ENCODE measurements around the gene FARS2. TPM values are rescaled to one million over a fixed set of nuclear protein-coding genes. Genes with fewer than 3 reads are reported as not detected.

Gene FARS2
- total and polyA plus RNA-seq, 10 donors, result 9.0 to 27.4 (median 19.8) TPM

GRCh38 chr6:5772408-5773120 is 511.3 kb downstream of the FARS2 start:
- H3K27ac ChIP-seq, result no peak overlapping the region
- no peaks in the 10 kb centered on the region for H3K27me3 ChIP-seq (replicated peaks in 1 of 7)
- H3K4me3 ChIP-seq, result no peak overlapping the region
- TF ChIP-seq POLR2AphosphoS5 (IDR thresholded peaks at IDR 0.05) (no peak), POLR2A (IDR thresholded peaks at IDR 0.05) (no peak)
- TF ChIP-seq, protein P1, sequence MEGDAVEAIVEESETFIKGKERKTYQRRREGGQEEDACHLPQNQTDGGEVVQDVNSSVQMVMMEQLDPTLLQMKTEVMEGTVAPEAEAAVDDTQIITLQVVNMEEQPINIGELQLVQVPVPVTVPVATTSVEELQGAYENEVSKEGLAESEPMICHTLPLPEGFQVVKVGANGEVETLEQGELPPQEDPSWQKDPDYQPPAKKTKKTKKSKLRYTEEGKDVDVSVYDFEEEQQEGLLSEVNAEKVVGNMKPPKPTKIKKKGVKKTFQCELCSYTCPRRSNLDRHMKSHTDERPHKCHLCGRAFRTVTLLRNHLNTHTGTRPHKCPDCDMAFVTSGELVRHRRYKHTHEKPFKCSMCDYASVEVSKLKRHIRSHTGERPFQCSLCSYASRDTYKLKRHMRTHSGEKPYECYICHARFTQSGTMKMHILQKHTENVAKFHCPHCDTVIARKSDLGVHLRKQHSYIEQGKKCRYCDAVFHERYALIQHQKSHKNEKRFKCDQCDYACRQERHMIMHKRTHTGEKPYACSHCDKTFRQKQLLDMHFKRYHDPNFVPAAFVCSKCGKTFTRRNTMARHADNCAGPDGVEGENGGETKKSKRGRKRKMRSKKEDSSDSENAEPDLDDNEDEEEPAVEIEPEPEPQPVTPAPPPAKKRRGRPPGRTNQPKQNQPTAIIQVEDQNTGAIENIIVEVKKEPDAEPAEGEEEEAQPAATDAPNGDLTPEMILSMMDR (IDR thresholded peaks at IDR 0.05 in 8 of 11, conservative IDR thresholded peaks at IDR 0.05 in 3 of 11), result no peak
- peaks cover 0 to 54% (median 3%) of the 10 kb centered on the region in 6 donors for H3K36me3 ChIP-seq
- peaks cover 0 to 10% (median 0%) of the 10 kb centered on the region in 6 donors for H3K4me1 ChIP-seq
- DNase-seq, result no peak
- H3K9me3 ChIP-seq, result peaks cover 0 to 12% (median 2%) of the 10 kb centered on the region in 8 donors
- intact Hi-C loops (cut with DNase I; ENCODE audit: low total_unique reads), result no loop called here
- 89 to 97% (median 95%) methylated on average over 10 to 11 of the region's 11 CpGs for WGBS, 5 donors

DNA sequence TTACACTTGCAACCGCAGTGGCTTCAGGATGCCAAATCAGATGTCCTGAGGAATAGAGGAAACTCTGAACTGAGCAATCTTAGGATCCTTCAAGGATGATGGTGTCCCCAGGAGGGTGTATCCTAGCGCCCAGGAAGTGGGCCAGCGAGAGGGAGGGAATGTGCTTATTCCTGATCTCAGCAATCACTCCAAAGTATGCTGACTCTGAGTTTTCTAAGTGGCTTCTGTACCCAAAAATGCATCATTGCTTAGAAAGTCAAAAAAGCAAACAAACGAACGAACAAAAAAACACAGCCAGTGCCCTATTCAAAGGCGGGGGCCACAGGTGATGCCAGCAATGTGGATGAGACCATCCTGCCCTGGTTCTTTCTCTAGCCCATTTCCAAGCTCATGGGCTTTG is 514.8 kb downstream of the FARS2 start:
- peaks cover 0 to 48% (median 2%) of the 10 kb centered on the region in 6 donors for H3K36me3 ChIP-seq
- no peaks in the 10 kb centered on the region for H3K27me3 ChIP-seq (replicated peaks in 1 of 7)
- intact Hi-C loops (cut with DNase I; ENCODE audit: low total_unique reads), result no loop called here
- H3K9me3 ChIP-seq, result no peaks in the 10 kb centered on the region
- H3K4me3 ChIP-seq, result no peak overlapping the region
- no peak overlapping the region for H3K27ac ChIP-seq
- TF ChIP-seq, protein P1 (IDR thresholded peaks at IDR 0.05 in 8 of 11, conservative IDR thresholded peaks at IDR 0.05 in 3 of 11), result no peak
- TF ChIP-seq POLR2AphosphoS5 (IDR thresholded peaks at IDR 0.05) (no peak), POLR2A (IDR thresholded peaks at IDR 0.05) (no peak)
- DNase-seq, result no peak
- 95 to 99% (median 97%) methylated on average over 6 of the region's 6 CpGs for WGBS, 5 donors
- peaks cover 0 to 20% (median 0%) of the 10 kb centered on the region in 6 donors for H3K4me1 ChIP-seq

DNA sequence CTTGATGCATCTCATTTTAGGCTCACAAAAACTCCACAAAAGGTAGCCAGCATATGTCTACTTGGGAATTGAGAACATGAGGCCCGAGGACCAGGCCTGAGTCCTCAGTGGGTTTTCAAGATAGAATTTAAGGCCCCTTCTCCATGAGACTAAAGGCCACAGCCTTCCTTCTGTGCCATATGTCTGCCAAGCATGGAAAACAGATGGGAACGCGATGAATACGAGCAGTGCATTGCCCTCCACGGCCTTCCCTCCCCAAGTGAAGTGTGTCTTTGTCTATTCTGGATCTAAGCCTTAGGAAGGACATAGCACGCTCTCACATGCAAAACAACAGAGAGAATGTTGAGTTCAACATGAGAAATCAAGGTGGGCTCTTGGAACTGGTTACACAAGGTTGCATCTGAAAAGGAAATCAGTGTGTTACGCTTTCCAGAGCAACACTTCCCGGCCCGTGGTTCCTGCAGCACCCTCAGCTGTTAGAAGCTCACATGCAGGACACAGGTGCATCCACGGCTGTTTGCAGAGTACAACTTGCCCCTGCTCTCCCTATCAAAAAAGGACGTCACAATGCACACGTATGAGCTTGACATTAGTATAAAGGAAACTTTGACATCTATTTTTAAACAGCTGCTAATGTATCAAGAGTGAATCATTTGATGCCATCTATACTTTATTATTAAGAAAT is 515.5 kb downstream of the FARS2 start:
- no peak for DNase-seq
- Histone ChIP-seq H3K27ac (no peak overlapping the region), H3K4me1 (peaks cover 0 to 20% (median 0%) of the 10 kb centered on the region in 6 donors), H3K36me3 (peaks cover 0 to 41% (median 0%) of the 10 kb centered on the region in 6 donors), H3K27me3 (replicated peaks in 1 of 7) (no peaks in the 10 kb centered on the region), H3K9me3 (no peaks in the 10 kb centered on the region), H3K4me3 (no peak overlapping the region)
- intact Hi-C loops (cut with DNase I; ENCODE audit: low total_unique reads), result no loop called here
- WGBS, 5 donors, result 60 to 83% (median 78%) methylated on average over 12 of the region's 12 CpGs
- TF ChIP-seq, protein P1 (IDR thresholded peaks at IDR 0.05 in 8 of 11, conservative IDR thresholded peaks at IDR 0.05 in 3 of 11), result no peak
- TF ChIP-seq POLR2A (IDR thresholded peaks at IDR 0.05) (no peak), POLR2AphosphoS5 (IDR thresholded peaks at IDR 0.05) (no peak)

DNA sequence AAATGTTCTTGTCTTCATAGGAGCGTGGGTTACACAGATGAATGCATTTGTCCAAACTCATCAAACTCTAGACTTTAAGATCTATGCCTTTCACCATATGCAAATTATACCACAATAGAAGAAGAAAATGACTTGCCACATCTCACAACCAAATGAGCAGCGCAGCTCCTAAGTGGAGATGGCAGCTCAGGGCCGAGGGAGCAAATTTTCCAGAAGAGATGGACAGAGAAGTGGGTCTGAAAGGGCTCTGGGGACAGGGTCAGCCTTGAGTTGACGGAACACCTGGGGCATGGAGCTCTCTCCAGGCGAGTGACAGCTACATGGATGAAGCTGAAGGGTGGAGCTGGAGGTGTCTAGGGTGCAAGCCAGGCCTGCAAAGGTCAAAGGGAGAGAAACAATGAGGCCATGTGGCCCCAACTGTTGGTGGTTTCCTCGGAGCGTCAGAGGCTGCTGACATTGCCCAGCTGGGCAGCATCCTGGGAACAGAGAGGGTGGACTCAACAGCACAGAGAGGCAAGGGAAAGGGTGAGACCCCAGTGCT is 517.1 kb downstream of the FARS2 start:
- peaks cover 0 to 31% (median 0%) of the 10 kb centered on the region in 6 donors for H3K4me1 ChIP-seq
- peaks cover 0 to 25% (median 0%) of the 10 kb centered on the region in 6 donors for H3K36me3 ChIP-seq
- TF ChIP-seq, protein P1 (IDR thresholded peaks at IDR 0.05 in 8 of 11, conservative IDR thresholded peaks at IDR 0.05 in 3 of 11), result no peak
- TF ChIP-seq POLR2A (IDR thresholded peaks at IDR 0.05) (no peak), POLR2AphosphoS5 (IDR thresholded peaks at IDR 0.05) (no peak)
- intact Hi-C loops (cut with DNase I; ENCODE audit: low total_unique reads), result no loop called here
- 58 to 80% (median 74%) methylated on average over 7 of the region's 7 CpGs for WGBS, 5 donors
- DNase-seq, result no peak
- H3K4me3 ChIP-seq, result no peak overlapping the region
- no peaks in the 10 kb centered on the region for H3K27me3 ChIP-seq (replicated peaks in 1 of 7)
- no peaks in the 10 kb centered on the region for H3K9me3 ChIP-seq
- no peak overlapping the region for H3K27ac ChIP-seq

All from spleen (tissue), 11 donors.